Measurements from ENCODE around the gene CAPN10. TPM values are rescaled to one million over a fixed set of nuclear protein-coding genes. Genes with fewer than 3 reads are reported as not detected.

Gene CAPN10
- total RNA-seq, 1 donor from 2014 or later, result 61.8 TPM

- H3K4me3 Mint-ChIP-seq, result no peak overlapping the region
- CTCF ChIA-PET, result interaction anchor here (0.8 to 1.9 kb wide), 3 partner anchors 10 to 15 kb away, joined by 4 to 15 read pairs (median 4); no protein-coding TSS in a partner anchor
- no peaks in the 10 kb centered on the region for H3K9me3 Mint-ChIP-seq
- POLR2A ChIA-PET, result interaction anchor here (1.6 to 2.0 kb wide), 2 partner anchors 13 to 18 kb away, joined by 8 to 17 read pairs; partner anchors contain the start of gene DUSP28
- H3K4me1 Mint-ChIP-seq, result peaks cover 36% of the 10 kb centered on the region
- intact Hi-C loops (cut with micrococcal nuclease), result no loop called here
- no peaks in the 10 kb centered on the region for H3K27me3 Mint-ChIP-seq
- TF ChIP-seq, protein P1, sequence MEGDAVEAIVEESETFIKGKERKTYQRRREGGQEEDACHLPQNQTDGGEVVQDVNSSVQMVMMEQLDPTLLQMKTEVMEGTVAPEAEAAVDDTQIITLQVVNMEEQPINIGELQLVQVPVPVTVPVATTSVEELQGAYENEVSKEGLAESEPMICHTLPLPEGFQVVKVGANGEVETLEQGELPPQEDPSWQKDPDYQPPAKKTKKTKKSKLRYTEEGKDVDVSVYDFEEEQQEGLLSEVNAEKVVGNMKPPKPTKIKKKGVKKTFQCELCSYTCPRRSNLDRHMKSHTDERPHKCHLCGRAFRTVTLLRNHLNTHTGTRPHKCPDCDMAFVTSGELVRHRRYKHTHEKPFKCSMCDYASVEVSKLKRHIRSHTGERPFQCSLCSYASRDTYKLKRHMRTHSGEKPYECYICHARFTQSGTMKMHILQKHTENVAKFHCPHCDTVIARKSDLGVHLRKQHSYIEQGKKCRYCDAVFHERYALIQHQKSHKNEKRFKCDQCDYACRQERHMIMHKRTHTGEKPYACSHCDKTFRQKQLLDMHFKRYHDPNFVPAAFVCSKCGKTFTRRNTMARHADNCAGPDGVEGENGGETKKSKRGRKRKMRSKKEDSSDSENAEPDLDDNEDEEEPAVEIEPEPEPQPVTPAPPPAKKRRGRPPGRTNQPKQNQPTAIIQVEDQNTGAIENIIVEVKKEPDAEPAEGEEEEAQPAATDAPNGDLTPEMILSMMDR (IDR thresholded peaks at IDR 0.05), result no peak
- DNase-seq, result no peak
- no peak for ATAC-seq (ENCODE audit: low read depth)
- peaks cover 52% of the 10 kb centered on the region for H3K36me3 Mint-ChIP-seq (ENCODE audit: low read depth)
- H3K27ac Mint-ChIP-seq, result peak overlapping the region; percentile 68
Observed at GRCh38 chr2:240579071-240579762, 7.3 kb upstream of the CAPN10 start.

- peak; percentile 38 for DNase-seq
- intact Hi-C loops (cut with micrococcal nuclease), result no loop called here
Observed at GRCh38 chr2:240579771-240580614, 6.5 kb upstream of the CAPN10 start.

GRCh38 chr2:240581811-240582210, 4.7 kb upstream of the CAPN10 start:
- ChIA-PET POLR2A (no interaction called here), CTCF (no interaction called here)
- intact Hi-C loops (cut with micrococcal nuclease), result no loop called here
- peaks cover 55% of the 10 kb centered on the region for H3K4me1 Mint-ChIP-seq
- no peaks in the 10 kb centered on the region for H3K9me3 Mint-ChIP-seq
- H3K4me3 Mint-ChIP-seq, result no peak overlapping the region
- no peak overlapping the region for H3K27ac Mint-ChIP-seq
- TF ChIP-seq, protein P1 (IDR thresholded peaks at IDR 0.05), result no peak
- H3K36me3 Mint-ChIP-seq (ENCODE audit: low read depth), result peaks cover 40% of the 10 kb centered on the region
- no peaks in the 10 kb centered on the region for H3K27me3 Mint-ChIP-seq
- no peak for DNase-seq
- ATAC-seq (ENCODE audit: low read depth), result no peak

More at GRCh38 chr2:240579771-240580614, 6.5 kb upstream of the CAPN10 start:
- Mint-ChIP-seq H3K4me1 (peaks cover 44% of the 10 kb centered on the region), H3K27me3 (no peaks in the 10 kb centered on the region), H3K27ac (peak overlapping the region; percentile 68), H3K4me3 (no peak overlapping the region), H3K36me3 (ENCODE audit: low read depth) (peaks cover 49% of the 10 kb centered on the region), H3K9me3 (no peaks in the 10 kb centered on the region)
- peak; percentile 25 for ATAC-seq (ENCODE audit: low read depth)
- TF ChIP-seq, protein P1 (IDR thresholded peaks at IDR 0.05), result no peak
- ChIA-PET CTCF (interaction anchor here (0.8 to 1.9 kb wide), 5 partner anchors 11 to 66 kb away, joined by 3 to 15 read pairs (median 4); partner anchors contain the start of gene RNPEPL1), POLR2A (interaction anchor here (1.6 to 2.0 kb wide), 2 partner anchors 14 to 19 kb away, joined by 8 to 17 read pairs; partner anchors contain the start of gene DUSP28)

- DNase-seq (no peak), ATAC-seq (ENCODE audit: low read depth) (no peak)
- no peaks in the 10 kb centered on the region for H3K27me3 Mint-ChIP-seq
- H3K4me3 Mint-ChIP-seq, result no peak overlapping the region
- ChIA-PET POLR2A (interaction anchor here (0.7 to 1.0 kb wide), 2 partner anchors 18 to 22 kb away, joined by 3 read pairs; no protein-coding TSS in a partner anchor), CTCF (no interaction called here)
- no peaks in the 10 kb centered on the region for H3K9me3 Mint-ChIP-seq
- H3K27ac Mint-ChIP-seq, result no peak overlapping the region
- peaks cover 39% of the 10 kb centered on the region for H3K36me3 Mint-ChIP-seq (ENCODE audit: low read depth)
- intact Hi-C loops (cut with micrococcal nuclease), result no loop called here
- TF ChIP-seq, protein P1 (IDR thresholded peaks at IDR 0.05), result no peak
- H3K4me1 Mint-ChIP-seq, result peaks cover 62% of the 10 kb centered on the region
Observed at GRCh38 chr2:240582781-240583180, 3.8 kb upstream of the CAPN10 start.

Data from activated B cell treated with CpG ODN at 0.5 μM for 24 hours (primary cell).